GM12873 (cell line): ENCODE results near the gene DNM2.

ENCODE experiments used
- CTCF ChIP-seq: IDR thresholded peaks from 2 replicates; pipeline ENCODE4 v1.5.1; 2012; ENCODE audit warnings: low read depth, mild to moderate bottlenecking, moderate library complexity, low read length, control low read depth; ENCODE audit not compliant: insufficient read depth; ENCODE audit errors: missing control alignments

DNM2 gene

GRCh38 chr19:10796653-10797052 is 78.8 kb downstream of the DNM2 start:
- no peak for TF ChIP-seq CTCF

GRCh38 chr19:10797078-10797477 is 79.2 kb downstream of the DNM2 start:
- TF ChIP-seq CTCF: no peak

GRCh38 chr19:10797541-10798256 is 79.8 kb downstream of the DNM2 start:
- no peak for TF ChIP-seq CTCF

- TF ChIP-seq CTCF: no peak
Measured at GRCh38 chr19:10800488-10800887, 82.6 kb downstream of the DNM2 start.

GRCh38 chr19:10802479-10802878 is 84.6 kb downstream of the DNM2 start:
- no peak for TF ChIP-seq CTCF

- TF ChIP-seq CTCF: no peak
Measured at GRCh38 chr19:10803252-10803651, 85.4 kb downstream of the DNM2 start.

GRCh38 chr19:10805065-10805757 is 87.3 kb downstream of the DNM2 start:
- TF ChIP-seq CTCF: no peak
